Astrocyte (in vitro differentiated cells and primary cell): Measurements from ENCODE around the gene DENND10. TPM values are rescaled to one million over a fixed set of nuclear protein-coding genes. Genes with fewer than 3 reads are reported as not detected.

ENCODE experiments used
- DNase-seq: peaks from one replicate; pipeline ENCODE4 v3.0.0-alpha.2; 2010; ENCODE audit warnings: low read depth
- FAIRE-seq: peaks from 2 replicates; lab custom pipeline; 2011; peaks lifted over from hg19 to GRCh38; lab: Jason Lieb, UNC
- H2AFZ ChIP-seq: 2 replicates; pipeline ENCODE4 v1.6.0; 2012; ENCODE audit warnings: low read depth, low read length, inconsistent platforms
- H3K27ac ChIP-seq: 2 replicates; pipeline ENCODE4 v1.5.1; 2011; ENCODE audit warnings: low read depth, low read length, inconsistent platforms
- H3K27me3 ChIP-seq: 2 replicates; pipeline ENCODE4 v1.6.0; 2011; ENCODE audit warnings: low read length, inconsistent platforms; ENCODE audit not compliant: insufficient read depth
- H3K36me3 ChIP-seq: 2 replicates; pipeline ENCODE4 v1.5.1; 2011; ENCODE audit warnings: low read length, inconsistent platforms; ENCODE audit not compliant: insufficient read depth
- H3K4me1 ChIP-seq: 2 replicates; pipeline ENCODE4 v1.5.1; 2011; ENCODE audit warnings: low read length, inconsistent platforms; ENCODE audit not compliant: insufficient read depth
- H3K4me2 ChIP-seq: 2 replicates; pipeline ENCODE4 v1.6.0; 2012; ENCODE audit warnings: low read length, inconsistent platforms
- H3K4me3 ChIP-seq: 2 replicates; pipeline ENCODE4 v1.5.1; 2011; ENCODE audit warnings: low read depth, mild to moderate bottlenecking, low read length, inconsistent platforms; ENCODE audit not compliant: insufficient read depth
- H3K79me2 ChIP-seq: 2 replicates; pipeline ENCODE4 v1.6.0; 2012; ENCODE audit warnings: mild to moderate bottlenecking, low read length, inconsistent platforms; ENCODE audit not compliant: insufficient read depth
- H3K9ac ChIP-seq: 2 replicates; pipeline ENCODE4 v1.6.0; 2012; ENCODE audit warnings: mild to moderate bottlenecking, low read length, inconsistent platforms
- H3K9me3 ChIP-seq: 2 replicates; pipeline ENCODE4 v1.5.1; 2012; ENCODE audit warnings: low read depth, mild to moderate bottlenecking, low read length, inconsistent platforms; ENCODE audit not compliant: insufficient read depth
- H4K20me1 ChIP-seq: 2 replicates; pipeline ENCODE4 v1.6.0; 2012; ENCODE audit warnings: low read length, inconsistent platforms; ENCODE audit not compliant: insufficient read depth
- H3K27ac Mint-ChIP-seq: one replicate; pipeline ENCODE4 v1.8.0; 2021; ENCODE audit warnings: mild to moderate bottlenecking, mixed read lengths; ENCODE audit not compliant: unreplicated experiment
- H3K27me3 Mint-ChIP-seq: one replicate; pipeline ENCODE4 v1.8.0; 2021; ENCODE audit warnings: low read depth, mixed read lengths; ENCODE audit not compliant: unreplicated experiment
- H3K36me3 Mint-ChIP-seq: one replicate; pipeline ENCODE4 v1.8.0; 2021; ENCODE audit warnings: low read depth, mixed read lengths; ENCODE audit not compliant: unreplicated experiment
- H3K4me1 Mint-ChIP-seq: one replicate; pipeline ENCODE4 v1.8.0; 2021; ENCODE audit warnings: low read depth, mixed read lengths; ENCODE audit not compliant: unreplicated experiment
- H3K4me3 Mint-ChIP-seq: one replicate; pipeline ENCODE4 v1.8.0; 2021; ENCODE audit warnings: mild to moderate bottlenecking, moderate library complexity, mixed read lengths; ENCODE audit not compliant: unreplicated experiment
- H3K9me3 Mint-ChIP-seq: one replicate; pipeline ENCODE4 v1.8.0; 2021; ENCODE audit warnings: mild to moderate bottlenecking, mixed read lengths; ENCODE audit not compliant: unreplicated experiment
- CTCF ChIP-seq: IDR thresholded peaks from 2 replicates; pipeline ENCODE4 v1.5.1; 2011; ENCODE audit warnings: low read depth, mild to moderate bottlenecking, inconsistent platforms, low read length, moderate library complexity; ENCODE audit not compliant: insufficient read depth
- EZH2 ChIP-seq: IDR thresholded peaks from 2 replicates; pipeline ENCODE4 v1.6.1; 2012; ENCODE audit warnings: mild to moderate bottlenecking, low read length, inconsistent platforms; ENCODE audit not compliant: insufficient read depth
- total RNA-seq: library from RNA; stranded (reverse); gene quantifications from 2 replicates; pipeline ENCODE4 v1.2.1, GENCODE V29; 2021

DENND10 gene
- total RNA-seq, 1 donor from 2014 or later, result 41.8 TPM

GRCh38 chr10:119166564-119166963, 62.7 kb downstream of the DENND10 start:
- Histone ChIP-seq H3K4me3 (no peak overlapping the region), H3K4me2 (no peak overlapping the region), H3K27me3 (no peaks in the 10 kb centered on the region), H2AFZ (no peak overlapping the region), H3K27ac (no peak overlapping the region), H3K79me2 (peaks cover 9% of the 10 kb centered on the region), H3K4me1 (peaks cover 3% of the 10 kb centered on the region), H3K9me3 (no peaks in the 10 kb centered on the region), H3K9ac (no peak overlapping the region), H4K20me1 (peaks cover 7% of the 10 kb centered on the region), H3K36me3 (peaks cover 30% of the 10 kb centered on the region)
- Mint-ChIP-seq H3K4me1 (peaks cover 5% of the 10 kb centered on the region), H3K9me3 (no peaks in the 10 kb centered on the region), H3K4me3 (peak overlapping the region; percentile 87), H3K36me3 (peaks cover 11% of the 10 kb centered on the region), H3K27ac (peak overlapping the region; percentile 3), H3K27me3 (no peaks in the 10 kb centered on the region)
- no peak for DNase-seq
- no peak for FAIRE-seq
- TF ChIP-seq EZH2, result no peak
- TF ChIP-seq CTCF, result no peak

- H3K4me1 ChIP-seq, result peaks cover 3% of the 10 kb centered on the region
- H3K4me2 ChIP-seq, result no peak overlapping the region
- no peak overlapping the region for H3K27ac ChIP-seq
- FAIRE-seq (no peak), DNase-seq (no peak)
- H3K4me3 Mint-ChIP-seq, result peak overlapping the region; percentile 87
- peaks cover 3% of the 10 kb centered on the region for H3K4me1 Mint-ChIP-seq
- peaks cover 8% of the 10 kb centered on the region for H4K20me1 ChIP-seq
- H3K9me3 Mint-ChIP-seq, result no peaks in the 10 kb centered on the region
- no peaks in the 10 kb centered on the region for H3K27me3 Mint-ChIP-seq
- peaks cover 34% of the 10 kb centered on the region for H3K36me3 ChIP-seq
- peaks cover 11% of the 10 kb centered on the region for H3K36me3 Mint-ChIP-seq
- H3K79me2 ChIP-seq, result peaks cover 11% of the 10 kb centered on the region
- no peak overlapping the region for H3K9ac ChIP-seq
- H2AFZ ChIP-seq, result no peak overlapping the region
- no peak overlapping the region for H3K4me3 ChIP-seq
- H3K27me3 ChIP-seq, result no peaks in the 10 kb centered on the region
- H3K9me3 ChIP-seq, result no peaks in the 10 kb centered on the region
- TF ChIP-seq EZH2 (no peak), CTCF (no peak)
- H3K27ac Mint-ChIP-seq, result no peak overlapping the region
Observed at GRCh38 chr10:119167041-119167440, 63.1 kb downstream of the DENND10 start.

- Histone ChIP-seq H3K27ac (no peak overlapping the region), H4K20me1 (peaks cover 28% of the 10 kb centered on the region), H2AFZ (no peak overlapping the region), H3K36me3 (peaks cover 42% of the 10 kb centered on the region), H3K79me2 (peaks cover 56% of the 10 kb centered on the region), H3K9me3 (no peaks in the 10 kb centered on the region), H3K4me1 (peaks cover 14% of the 10 kb centered on the region), H3K4me3 (no peak overlapping the region), H3K9ac (no peak overlapping the region), H3K4me2 (no peak overlapping the region), H3K27me3 (no peaks in the 10 kb centered on the region)
- no peak for TF ChIP-seq EZH2
- TF ChIP-seq CTCF, result no peak
- H3K4me1 Mint-ChIP-seq, result peaks cover 18% of the 10 kb centered on the region
- H3K4me3 Mint-ChIP-seq, result no peak overlapping the region
- H3K9me3 Mint-ChIP-seq, result no peaks in the 10 kb centered on the region
- H3K27ac Mint-ChIP-seq, result no peak overlapping the region
- no peak for FAIRE-seq
- no peak for DNase-seq
- H3K36me3 Mint-ChIP-seq, result peaks cover 12% of the 10 kb centered on the region
- H3K27me3 Mint-ChIP-seq, result no peaks in the 10 kb centered on the region
Observed at GRCh38 chr10:119174109-119174508, 70.2 kb downstream of the DENND10 start.
